ENCODE measurements around the gene PCSK7. TPM values are rescaled to one million over a fixed set of nuclear protein-coding genes. Genes with fewer than 3 reads are reported as not detected.

PCSK7 gene
- polyA plus RNA-seq, 1 experiment = 23.5 TPM

GRCh38 chr11:117159892-117160291, 72.0 kb downstream of the PCSK7 start:
- no peak for TF ChIP-seq CTCF (IDR thresholded peaks at IDR 0.05; ENCODE audit: low read depth, low read length)

DNA sequence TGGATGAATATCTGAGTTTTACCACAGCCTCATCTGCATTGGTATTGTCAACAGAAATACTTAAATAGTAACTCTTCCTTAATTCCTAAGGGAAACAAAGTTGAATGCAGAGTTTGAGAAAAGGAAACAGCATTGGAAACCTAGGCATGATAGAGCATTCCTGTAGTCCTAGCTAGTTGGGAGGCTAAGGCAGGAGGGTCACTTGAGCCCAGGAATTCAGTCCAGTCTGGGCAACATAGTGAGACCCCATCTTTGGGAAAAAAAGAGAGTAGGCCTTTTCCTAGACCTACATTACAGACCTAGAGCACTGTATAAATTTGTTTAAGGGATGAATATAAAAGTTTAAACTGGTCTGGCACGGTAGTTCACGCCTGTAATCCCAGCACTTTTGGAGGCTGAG, 74.4 kb downstream of the PCSK7 start:
- Histone ChIP-seq H3K4me3 (ENCODE audit: low read depth, low read length) (no peak overlapping the region), H3K27me3 (ENCODE audit: control insufficient read depth, insufficient read depth, low read length) (no peaks in the 10 kb centered on the region), H3K27ac (ENCODE audit: low read depth, low read length) (no peak overlapping the region), H3K9me3 (ENCODE audit: control insufficient read depth, insufficient read depth, low read length) (no peaks in the 10 kb centered on the region)
- TF ChIP-seq CTCF (IDR thresholded peaks at IDR 0.05; ENCODE audit: low read depth, low read length) = no peak
- DNase-seq (ENCODE audit: low read depth, low spot score) = no peak
- CTCF ChIA-PET = interaction anchor here (0.7 kb wide), 1 partner anchor 70 kb away, joined by 8 read pairs; no protein-coding TSS in a partner anchor
- POLR2A ChIA-PET = no interaction called here

More at GRCh38 chr11:117159892-117160291, 72.0 kb downstream of the PCSK7 start:
- ChIA-PET CTCF (interaction anchor here (0.8 to 1.5 kb wide), 7 partner anchors 10 to 1329 kb away, joined by 3 to 11 read pairs (median 4); no protein-coding TSS in a partner anchor), POLR2A (no interaction called here)
- Histone ChIP-seq H3K9me3 (ENCODE audit: control insufficient read depth, insufficient read depth, low read length) (no peaks in the 10 kb centered on the region), H3K27ac (ENCODE audit: low read depth, low read length) (no peak overlapping the region), H3K27me3 (ENCODE audit: control insufficient read depth, insufficient read depth, low read length) (no peaks in the 10 kb centered on the region), H3K4me3 (ENCODE audit: low read depth, low read length) (no peak overlapping the region)
- DNase-seq (ENCODE audit: low read depth, low spot score) = no peak

DNA sequence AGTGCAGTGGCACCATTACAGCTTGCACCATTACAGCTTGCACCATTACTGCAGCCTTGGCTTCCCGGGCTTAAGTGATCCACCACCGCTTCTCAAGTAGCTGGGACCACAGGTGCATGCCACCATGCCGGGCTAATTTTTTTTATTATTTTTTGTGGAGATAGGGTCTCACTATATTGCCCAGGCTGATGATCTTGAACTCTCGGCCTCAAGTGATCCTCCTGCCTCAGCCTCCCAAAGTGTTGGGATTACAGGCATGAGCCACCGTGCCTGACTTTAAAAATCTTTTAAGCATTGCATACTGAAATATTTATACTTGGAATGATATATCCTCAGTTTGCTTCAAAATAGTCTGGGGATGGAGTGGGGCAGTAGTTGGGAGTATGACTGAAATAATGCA, 77.4 kb downstream of the PCSK7 start:
- H3K4me3 ChIP-seq (ENCODE audit: low read depth, low read length) = no peak overlapping the region
- no peak for TF ChIP-seq CTCF (IDR thresholded peaks at IDR 0.05; ENCODE audit: low read depth, low read length)
- no peaks in the 10 kb centered on the region for H3K9me3 ChIP-seq (ENCODE audit: control insufficient read depth, insufficient read depth, low read length)
- no peak for DNase-seq (ENCODE audit: low read depth, low spot score)
- H3K27me3 ChIP-seq (ENCODE audit: control insufficient read depth, insufficient read depth, low read length) = no peaks in the 10 kb centered on the region
- ChIA-PET POLR2A (no interaction called here), CTCF (interaction anchor here (0.6 to 1.3 kb wide), 3 partner anchors 26 to 414 kb away, joined by 3 to 6 read pairs (median 4); no protein-coding TSS in a partner anchor)
- H3K27ac ChIP-seq (ENCODE audit: low read depth, low read length) = no peak overlapping the region

Small RNA genes lying within 50 kb of the gene (small RNA-seq; reads per million reads assigned to genes)
- gene RF00564 (ENCODE audit: insufficient read length, low read depth) = not detected

Other genes starting within 250 kb of the PCSK7 start
- 9.0 and 12.6 TPM in 2 replicates for gene SIK3, start 133.6 kb downstream of the PCSK7 start, polyA plus RNA-seq (2011; rRNA removed)
- gene PAFAH1B2, start 87.8 kb downstream of the PCSK7 start, polyA plus RNA-seq (2011; rRNA removed) = 46.1 and 48.8 TPM in 2 replicates
- 32.5 and 45.0 TPM in 2 replicates for gene SIDT2, start 53.3 kb downstream of the PCSK7 start, polyA plus RNA-seq (2011; rRNA removed)
- 3,100 and 3,444 TPM in 2 replicates for gene TAGLN, start 32.7 kb downstream of the PCSK7 start, polyA plus RNA-seq (2011; rRNA removed)
- 15.1 and 15.2 TPM in 2 replicates for gene RNF214, start 598 bp upstream of the PCSK7 start, polyA plus RNA-seq (2011; rRNA removed)
- gene BACE1-AS, start 59.3 kb upstream of the PCSK7 start, polyA plus RNA-seq (2011; rRNA removed) = 5.4 and 6.3 TPM in 2 replicates
- 41.3 and 48.2 TPM in 2 replicates for gene BACE1, start 84.2 kb upstream of the PCSK7 start, polyA plus RNA-seq (2011; rRNA removed)
- 19.5 and 22.5 TPM in 2 replicates for gene CEP164, start 95.8 kb upstream of the PCSK7 start, polyA plus RNA-seq (2011; rRNA removed)

All from AG04450 (cell line).